Transverse colon (tissue), 4 donors: ENCODE data around the gene OSBPL10. TPM values are rescaled to one million over a fixed set of nuclear protein-coding genes. Genes with fewer than 3 reads are reported as not detected.

Experiments used
- DNase-seq: peaks from one replicate; pipeline ENCODE4 v3.0.0-alpha.2; 2019
- H3K27ac ChIP-seq, 4 donors: fragments of 200-600 bp; sonication (generic); 2 replicates each; pipeline ENCODE4 v1.5.1; 2016 to 2018; ENCODE audit warnings: inconsistent platforms in 4 of 4
- H3K27me3 ChIP-seq: fragments of 200-600 bp; sonication (generic); 2 replicates; pipeline ENCODE4 v1.5.1; 2017; ENCODE audit warnings: inconsistent platforms
- H3K36me3 ChIP-seq, 4 donors: fragments of 200-600 bp; sonication (generic); 2 replicates each; pipeline ENCODE4 v1.5.1; 2017 to 2019; ENCODE audit warnings: inconsistent platforms in 4 of 4
- H3K4me1 ChIP-seq, 4 donors: fragments of 200-600 bp; sonication (generic); 2 replicates each; pipeline ENCODE4 v1.5.1; 2017 to 2020; ENCODE audit warnings: inconsistent platforms in 4 of 4
- H3K4me3 ChIP-seq, 4 donors: fragments of 200-600 bp; sonication (generic); 1 replicate in 1 of 4; 2 replicates in 3 of 4; pipeline versions ENCODE4 v1.5.1 to v1.6.1; 2017 to 2019; ENCODE audit warnings: inconsistent platforms in 4 of 4
- H3K9me3 ChIP-seq, 2 donors: fragments of 200-600 bp; sonication (generic); 2 replicates each; pipeline ENCODE4 v1.5.1; 2017 to 2019; ENCODE audit warnings: inconsistent platforms in 2 of 2
- EP300 ChIP-seq: sonication (generic); formaldehyde crosslinking; IDR thresholded peaks from one replicate; pipeline ENCODE4 v1.6.1; 2017; ENCODE audit warnings: antibody characterized with exemption, low read depth
- POLR2A ChIP-seq: fragments of 450-650 bp; IDR thresholded peaks from one replicate; pipeline ENCODE4 v1.6.1; 2016; ENCODE audit warnings: antibody characterized with exemption, mild to moderate bottlenecking, moderate library complexity
- POLR2AphosphoS5 ChIP-seq, 3 donors: sonication (generic); formaldehyde crosslinking; IDR thresholded peaks; one replicate each; pipeline ENCODE4 v1.6.1; 2016; ENCODE audit warnings: antibody characterized with exemption in 3 of 3
- WGBS, 2 donors: methylation state at CpG; one replicate each; pipeline ENCODE4 v1.1.5; 2018; ENCODE audit warnings: low coverage in 1 of 2; 5-methylcytosine and 5-hydroxymethylcytosine counted together
- in situ Hi-C, 4 donors: fragments of 200-750 bp; cut with MboI; loops; one replicate each; pipeline versions ENCODE4 v1.15.0 to v1.15.1; 2017; ENCODE audit warnings: low sequenced_read_pairs in 3 of 4, low pct_ligation_motif_present in 1 of 4, low pct_unique_long_range_greater_than_20kb in 1 of 4
- intact Hi-C: fragments of 100-400 bp; cut with DNase I; formaldehyde crosslinking; loops from one replicate; pipeline ENCODE4 v1.15.1; 2023; ENCODE audit warnings: low total_unique reads
- total RNA-seq, 4 donors: library from RNA; depleted of rRNA; stranded (reverse); fragments of >200 nt; gene quantifications; one replicate each; pipeline ENCODE4 v1.1.0, GENCODE V29; 2016
- TF ChIP-seq, protein P1 (sequence below), 5 experiments: fragments of 200-600 bp in 3 of 5; fragments of 450-650 bp in 2 of 5; sonication (generic) in 3 of 5; IDR thresholded peaks; 1 replicate in 2 of 5; 2 replicates in 3 of 5; pipeline ENCODE4 v1.5.1; 2016 to 2017; ENCODE audit warnings: antibody characterized with exemption in 5 of 5, inconsistent platforms in 3 of 5, mild to moderate bottlenecking in 2 of 5, moderate library complexity in 1 of 5

The OSBPL10 gene
- total RNA-seq, 4 donors from 2014 or later, result 10.0 to 34.8 (median 19.5) TPM

DNA sequence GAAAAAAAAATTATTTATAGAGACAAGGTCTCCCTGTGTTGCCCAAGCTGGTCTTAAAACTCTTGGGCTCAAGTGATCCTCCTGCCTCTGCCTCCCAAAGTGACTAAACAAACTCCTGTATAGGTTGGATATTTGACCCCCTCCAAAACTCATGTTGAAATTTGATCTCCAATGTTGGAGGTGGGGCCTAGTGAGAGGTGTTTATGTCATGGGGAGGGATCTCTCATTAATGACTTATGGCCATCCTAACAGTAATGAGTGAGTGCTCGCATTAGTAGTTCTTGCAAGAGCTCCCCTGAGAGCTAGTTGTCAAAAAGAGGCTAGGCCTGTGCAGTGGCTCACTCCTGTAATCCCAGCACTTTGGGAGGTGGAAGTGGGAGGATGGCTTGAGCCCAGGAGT lies 307.1 kb downstream of the OSBPL10 start:
- no peak overlapping the region for H3K4me3 ChIP-seq
- H3K4me1 ChIP-seq, result peaks cover 0 to 19% (median 8%) of the 10 kb centered on the region in 4 donors
- 89 to 100% methylated on average over 1 of the region's 1 CpG for WGBS, 2 donors
- intact Hi-C loops, result no loop called here
- no peaks in the 10 kb centered on the region for H3K36me3 ChIP-seq
- TF ChIP-seq POLR2A (no peak), EP300 (no peak)
- in situ Hi-C loops, result no loop called here
- no peaks in the 10 kb centered on the region for H3K9me3 ChIP-seq
- no peaks in the 10 kb centered on the region for H3K27me3 ChIP-seq
- no peak for DNase-seq
- H3K27ac ChIP-seq, result no peak overlapping the region

DNA sequence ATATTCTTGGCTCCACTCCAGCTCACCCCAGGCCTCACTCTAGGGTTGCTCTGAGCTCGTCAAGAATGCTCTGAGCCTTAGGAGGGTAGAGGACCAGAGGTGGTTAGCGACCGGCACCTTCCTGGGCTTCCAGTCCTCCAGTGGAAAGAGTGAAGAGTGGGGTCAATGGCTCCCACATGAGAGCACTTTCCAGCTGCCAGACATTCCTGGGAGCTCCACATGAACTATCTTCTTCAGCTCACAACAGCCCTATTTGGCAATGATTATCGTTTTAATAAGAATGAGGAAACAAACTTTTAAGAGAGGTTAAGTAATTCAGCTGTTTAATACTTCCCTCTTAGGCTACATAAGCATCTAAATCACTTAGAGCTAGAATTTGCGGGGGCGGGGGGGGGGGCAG lies 309.1 kb downstream of the OSBPL10 start:
- DNase-seq, result no peak
- in situ Hi-C loops (no loop called here), intact Hi-C loops (no loop called here)

DNA sequence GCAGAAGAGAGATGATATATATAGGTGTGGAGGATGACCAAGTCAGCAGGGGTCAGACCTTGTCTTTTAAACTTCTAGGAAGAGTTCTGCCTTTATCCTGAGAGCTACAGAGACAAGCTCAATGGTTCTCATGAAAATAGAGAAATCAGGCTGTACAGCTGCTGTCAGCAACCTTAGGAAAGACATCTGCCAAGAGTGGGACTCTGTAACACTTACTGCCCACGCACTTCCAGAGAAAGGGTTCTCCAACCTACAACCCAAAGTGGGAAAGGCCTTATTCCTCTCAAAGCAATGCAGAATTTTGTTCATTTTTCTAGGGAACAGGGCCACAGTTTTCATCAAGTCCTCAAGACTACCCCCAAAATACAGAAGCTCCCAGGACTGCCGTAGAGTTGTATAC lies 309.6 kb downstream of the OSBPL10 start:
- Histone ChIP-seq H3K9me3 (no peaks in the 10 kb centered on the region), H3K4me1 (peaks cover 0 to 19% (median 8%) of the 10 kb centered on the region in 4 donors), H3K27me3 (no peaks in the 10 kb centered on the region), H3K4me3 (no peak overlapping the region), H3K27ac (no peak overlapping the region), H3K36me3 (no peaks in the 10 kb centered on the region)
- DNase-seq, result no peak
- intact Hi-C loops (no loop called here), in situ Hi-C loops (no loop called here)
- 92 to 100% methylated on average over 1 to 2 of the region's 2 CpGs for WGBS, 2 donors
- TF ChIP-seq POLR2AphosphoS5 (IDR thresholded peaks at IDR 0.05) (no peak), EP300 (no peak)

More for the DNA sequence above, 309.1 kb downstream of the OSBPL10 start:
- H3K9me3 ChIP-seq, result no peaks in the 10 kb centered on the region
- H3K4me1 ChIP-seq, result peaks cover 0 to 19% (median 8%) of the 10 kb centered on the region in 4 donors
- no peak overlapping the region for H3K4me3 ChIP-seq
- WGBS, 2 donors, result 50 to 77% methylated on average over 1 to 6 of the region's 6 CpGs
- no peak overlapping the region for H3K27ac ChIP-seq
- H3K27me3 ChIP-seq, result no peaks in the 10 kb centered on the region
- no peaks in the 10 kb centered on the region for H3K36me3 ChIP-seq
- TF ChIP-seq EP300 (no peak), POLR2A (no peak), POLR2AphosphoS5 (IDR thresholded peaks at IDR 0.05) (no peak)
- TF ChIP-seq, protein P1, sequence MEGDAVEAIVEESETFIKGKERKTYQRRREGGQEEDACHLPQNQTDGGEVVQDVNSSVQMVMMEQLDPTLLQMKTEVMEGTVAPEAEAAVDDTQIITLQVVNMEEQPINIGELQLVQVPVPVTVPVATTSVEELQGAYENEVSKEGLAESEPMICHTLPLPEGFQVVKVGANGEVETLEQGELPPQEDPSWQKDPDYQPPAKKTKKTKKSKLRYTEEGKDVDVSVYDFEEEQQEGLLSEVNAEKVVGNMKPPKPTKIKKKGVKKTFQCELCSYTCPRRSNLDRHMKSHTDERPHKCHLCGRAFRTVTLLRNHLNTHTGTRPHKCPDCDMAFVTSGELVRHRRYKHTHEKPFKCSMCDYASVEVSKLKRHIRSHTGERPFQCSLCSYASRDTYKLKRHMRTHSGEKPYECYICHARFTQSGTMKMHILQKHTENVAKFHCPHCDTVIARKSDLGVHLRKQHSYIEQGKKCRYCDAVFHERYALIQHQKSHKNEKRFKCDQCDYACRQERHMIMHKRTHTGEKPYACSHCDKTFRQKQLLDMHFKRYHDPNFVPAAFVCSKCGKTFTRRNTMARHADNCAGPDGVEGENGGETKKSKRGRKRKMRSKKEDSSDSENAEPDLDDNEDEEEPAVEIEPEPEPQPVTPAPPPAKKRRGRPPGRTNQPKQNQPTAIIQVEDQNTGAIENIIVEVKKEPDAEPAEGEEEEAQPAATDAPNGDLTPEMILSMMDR (IDR thresholded peaks at IDR 0.05), result no peak

DNA sequence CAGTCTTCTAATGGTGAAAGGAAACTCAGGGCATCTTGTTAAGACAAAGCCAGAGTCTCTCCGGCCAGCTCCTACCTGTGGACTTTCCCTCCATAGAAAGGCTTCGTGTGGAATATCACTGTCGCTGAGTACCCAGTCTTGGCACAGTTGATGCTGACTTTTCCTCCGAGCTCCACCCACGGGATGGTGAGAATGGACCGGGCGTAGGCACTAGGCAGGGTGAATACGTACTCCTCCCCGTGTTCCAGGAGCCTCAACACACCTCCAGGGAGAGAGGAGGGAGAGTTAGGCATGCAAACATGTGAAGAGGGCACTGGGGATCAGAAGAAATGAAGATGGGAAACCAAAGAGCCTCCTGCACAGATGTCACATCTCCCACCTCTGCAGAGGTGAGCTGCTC lies 310.3 kb downstream of the OSBPL10 start:
- TF ChIP-seq POLR2A (no peak), EP300 (no peak), POLR2AphosphoS5 (IDR thresholded peaks at IDR 0.05) (no peak)
- TF ChIP-seq, protein P1 (IDR thresholded peaks at IDR 0.05), result no peak
- DNase-seq, result no peak
- H3K27me3 ChIP-seq, result no peaks in the 10 kb centered on the region
- peaks cover 0 to 19% (median 8%) of the 10 kb centered on the region in 4 donors for H3K4me1 ChIP-seq
- intact Hi-C loops, result no loop called here
- 36 to 65% methylated on average over 4 to 9 of the region's 9 CpGs for WGBS, 2 donors
- no peaks in the 10 kb centered on the region for H3K36me3 ChIP-seq
- in situ Hi-C loops, result no loop called here
- no peak overlapping the region for H3K4me3 ChIP-seq
- no peaks in the 10 kb centered on the region for H3K9me3 ChIP-seq
- H3K27ac ChIP-seq, result no peak overlapping the region

DNA sequence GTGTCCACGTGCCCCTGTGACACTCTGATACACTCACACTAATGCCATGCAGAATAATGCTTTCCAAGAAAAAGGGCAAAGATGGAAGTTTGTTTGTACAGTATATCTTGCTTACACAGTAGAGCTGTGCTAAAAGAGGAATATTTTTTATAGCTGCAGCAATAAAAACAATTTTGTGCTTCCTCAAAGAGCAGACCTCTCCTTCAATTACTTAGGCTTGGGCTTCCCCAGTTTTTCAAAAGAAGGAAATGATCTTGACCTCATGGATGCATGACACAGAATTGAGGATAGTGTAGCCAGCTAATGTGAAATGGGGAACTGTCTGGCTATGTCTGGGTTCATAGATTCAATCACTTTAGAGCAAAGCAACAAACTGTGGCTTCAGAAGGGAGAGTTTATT lies 310.9 kb downstream of the OSBPL10 start:
- DNase-seq, result no peak
- H3K4me3 ChIP-seq, result no peak overlapping the region
- no peaks in the 10 kb centered on the region for H3K27me3 ChIP-seq
- no peaks in the 10 kb centered on the region for H3K9me3 ChIP-seq
- no peak overlapping the region for H3K27ac ChIP-seq
- no peak for TF ChIP-seq POLR2A
- TF ChIP-seq EP300, result no peak
- TF ChIP-seq, protein P1 (IDR thresholded peaks at IDR 0.05), result no peak
- TF ChIP-seq POLR2AphosphoS5 (IDR thresholded peaks at IDR 0.05), result no peak
- WGBS, 2 donors, result 32% methylated on average over 1 of the region's 1 CpG; no CpG with 5 or more reads in 1 of the 2 donors
- no peaks in the 10 kb centered on the region for H3K36me3 ChIP-seq
- intact Hi-C loops (no loop called here), in situ Hi-C loops (no loop called here)
- H3K4me1 ChIP-seq, result peaks cover 0 to 19% (median 8%) of the 10 kb centered on the region in 4 donors
